Measurements from ENCODE around the gene EDNRA.

EDNRA gene

DNA sequence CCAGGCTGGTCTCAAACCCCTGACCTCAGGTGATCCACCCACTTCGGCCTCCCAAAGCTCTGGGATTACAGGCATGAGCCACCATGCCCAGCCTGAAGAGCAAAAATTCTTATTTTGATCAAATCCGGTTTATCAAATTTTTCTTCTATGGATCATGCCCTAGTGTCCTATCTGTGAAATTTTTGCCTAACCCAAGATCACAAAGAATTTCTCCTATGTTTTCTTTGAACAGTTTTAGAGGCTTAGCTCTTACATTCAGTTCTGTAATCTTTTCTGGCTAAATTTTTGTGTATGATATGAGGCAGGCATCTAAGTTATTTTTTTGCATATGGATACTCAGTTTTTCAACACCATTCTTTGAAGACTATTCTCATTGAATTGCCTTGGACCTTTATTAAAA is 27.4 kb downstream of the EDNRA start:
- no peak for DNase-seq

DNA sequence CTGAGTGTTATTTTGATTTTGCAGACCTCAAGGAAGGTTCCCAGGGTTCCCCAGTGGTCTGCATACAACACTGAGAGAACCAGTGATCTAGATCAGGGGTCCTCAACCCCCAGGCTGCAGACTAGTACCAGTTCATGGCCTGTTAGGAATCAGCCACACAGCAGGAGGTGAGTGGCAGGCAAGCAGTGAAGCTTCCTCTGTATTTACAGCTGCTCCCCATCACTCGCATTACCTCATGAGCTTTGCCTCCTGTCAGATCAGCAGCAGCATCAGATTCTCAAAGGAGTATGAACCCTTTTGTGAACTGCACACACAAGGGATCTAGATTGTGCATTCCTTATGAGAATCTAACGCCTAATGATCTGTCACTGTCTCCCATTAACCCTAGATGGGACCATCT is 28.5 kb downstream of the EDNRA start:
- no peak for DNase-seq

DNA sequence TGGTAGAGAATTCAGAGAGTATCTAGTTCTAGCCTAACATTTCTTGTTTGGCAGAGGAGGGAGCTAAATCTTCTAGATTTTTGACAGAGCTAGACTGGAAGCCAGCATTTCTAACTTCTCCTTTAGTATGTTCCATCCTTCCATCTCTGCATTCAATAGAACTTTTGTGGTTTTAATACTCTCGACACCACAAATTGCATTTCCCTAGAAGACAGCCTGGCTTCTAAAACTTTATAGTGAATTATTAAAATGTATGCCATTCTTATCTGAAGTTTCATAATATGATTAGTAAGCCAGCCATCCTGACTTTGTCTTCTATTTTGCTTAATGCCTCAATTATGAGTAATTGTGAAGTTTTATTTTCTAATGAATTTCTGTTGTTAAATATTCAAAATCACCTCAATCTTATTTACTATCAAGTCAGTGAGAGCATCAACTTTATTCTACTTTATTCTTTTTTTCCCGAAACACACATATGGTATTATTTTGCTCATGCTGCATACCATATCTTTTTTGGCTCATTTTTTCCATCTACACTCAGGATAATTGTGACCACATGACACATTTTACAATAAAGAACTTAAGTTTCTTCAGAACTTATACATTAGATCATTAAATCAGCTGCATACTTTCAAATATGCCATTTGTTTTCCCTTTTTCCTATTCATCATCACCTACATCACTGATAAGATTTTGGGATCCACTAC is 30.2 kb downstream of the EDNRA start:
- no peak for DNase-seq

DNA sequence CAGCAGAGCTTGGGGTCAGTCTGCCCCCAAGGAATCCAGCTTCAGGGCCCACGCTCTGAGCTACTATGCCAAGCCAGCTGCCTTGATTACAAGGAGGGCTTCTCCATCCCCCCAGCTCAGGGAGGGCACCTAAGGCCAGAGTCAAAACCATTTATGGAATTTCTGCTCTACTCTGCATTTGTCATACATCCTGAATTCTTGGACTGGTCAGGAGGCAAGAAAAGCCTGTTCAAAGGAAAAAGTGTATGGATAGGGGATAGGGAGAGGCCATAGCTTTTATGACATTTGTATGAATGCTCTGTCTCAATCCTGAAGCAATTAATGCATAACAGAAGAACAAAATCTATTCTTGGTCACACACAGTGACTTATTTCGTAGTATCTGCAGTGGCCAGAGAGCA is 32.2 kb downstream of the EDNRA start:
- no peak for DNase-seq

DNA sequence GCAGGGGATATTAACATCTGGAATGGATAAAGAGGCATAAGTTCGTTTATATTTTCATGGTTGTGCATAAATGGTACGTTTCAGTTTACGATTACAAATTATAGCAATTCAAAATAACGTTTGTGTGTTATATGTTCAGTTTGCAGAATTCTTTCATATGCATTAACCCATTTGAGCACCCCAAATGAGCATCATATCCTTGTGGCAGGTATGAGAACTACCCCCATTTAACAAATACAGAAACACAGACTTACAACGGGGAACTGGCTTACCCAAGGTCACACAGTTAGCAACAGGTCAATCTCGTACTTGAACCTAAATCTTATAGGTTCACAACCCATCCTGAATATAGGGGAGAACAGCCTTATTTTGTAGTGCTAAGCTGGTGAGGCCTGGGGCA is 33.1 kb downstream of the EDNRA start:
- DNase-seq = no peak

DNA sequence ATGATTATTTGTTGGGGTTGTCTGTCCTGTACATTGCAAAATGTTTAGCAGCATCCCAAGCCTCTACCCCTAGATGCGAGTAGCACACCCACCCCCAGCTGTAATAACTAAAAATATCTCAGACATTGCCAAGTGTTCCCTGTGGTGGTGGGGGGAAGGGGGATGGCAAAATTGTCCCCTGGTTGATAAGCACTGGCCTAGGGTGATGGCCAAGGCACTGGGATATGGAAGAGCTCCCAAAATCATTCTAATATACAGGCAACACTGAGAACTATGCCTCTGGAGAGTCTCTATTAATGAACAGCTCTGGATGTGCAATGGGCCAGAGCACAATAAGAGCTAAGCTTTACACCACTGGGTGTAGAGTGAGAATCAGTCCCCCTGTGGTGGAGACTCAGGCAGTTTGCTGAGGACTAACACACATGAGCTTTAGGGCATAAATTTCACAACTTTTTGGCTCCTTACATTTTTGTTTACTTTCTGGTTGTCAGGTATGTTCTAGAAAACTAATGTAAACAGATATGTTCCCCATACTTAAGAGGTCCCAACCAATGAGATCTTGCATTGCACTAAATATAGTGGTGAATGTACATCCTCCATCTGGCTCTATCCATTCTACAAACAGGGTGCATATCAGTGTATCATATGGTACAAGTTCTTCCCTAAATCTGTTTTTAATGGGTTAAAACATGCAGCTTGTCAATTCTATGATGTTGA is 34.5 kb downstream of the EDNRA start:
- DNase-seq = no peak

DNA sequence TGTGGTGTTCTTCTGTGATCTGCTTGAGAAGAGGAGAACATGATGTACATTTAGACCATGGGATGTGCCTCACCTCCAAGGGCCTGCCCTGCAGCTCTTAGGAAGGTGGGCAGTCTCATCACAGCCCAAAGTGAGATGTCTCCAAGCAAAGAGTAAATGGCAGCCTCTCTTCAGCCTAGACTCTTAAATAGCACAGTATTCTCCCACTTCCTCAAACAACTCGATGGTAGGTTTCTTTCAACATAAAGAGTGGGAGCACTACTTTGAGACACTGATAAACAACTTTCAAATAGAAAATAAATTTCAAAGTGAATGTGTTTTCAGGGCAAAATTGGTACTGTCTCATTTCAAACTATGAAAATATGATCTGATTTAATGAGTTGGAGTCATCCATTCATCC is 35.2 kb downstream of the EDNRA start:
- no peak for DNase-seq

DNA sequence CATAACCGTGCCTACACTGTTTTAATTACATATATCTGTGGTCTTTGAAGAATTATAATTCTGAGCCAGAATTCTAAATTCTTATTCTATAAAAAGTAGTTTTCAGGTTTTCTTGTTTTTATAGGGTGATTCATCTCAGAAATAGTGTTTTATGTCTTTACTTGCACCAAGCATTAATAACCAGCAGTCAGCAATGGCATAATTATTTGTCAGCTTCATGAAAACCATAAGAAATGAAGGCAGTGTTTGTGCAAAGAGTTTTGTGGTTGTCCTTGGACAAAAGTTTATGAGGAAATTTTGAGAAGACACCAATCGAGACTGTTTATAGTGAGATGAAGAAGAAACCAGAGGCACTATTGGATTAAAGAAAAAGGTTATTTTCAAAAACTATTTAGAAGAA is 37.2 kb downstream of the EDNRA start:
- DNase-seq = no peak

DNA sequence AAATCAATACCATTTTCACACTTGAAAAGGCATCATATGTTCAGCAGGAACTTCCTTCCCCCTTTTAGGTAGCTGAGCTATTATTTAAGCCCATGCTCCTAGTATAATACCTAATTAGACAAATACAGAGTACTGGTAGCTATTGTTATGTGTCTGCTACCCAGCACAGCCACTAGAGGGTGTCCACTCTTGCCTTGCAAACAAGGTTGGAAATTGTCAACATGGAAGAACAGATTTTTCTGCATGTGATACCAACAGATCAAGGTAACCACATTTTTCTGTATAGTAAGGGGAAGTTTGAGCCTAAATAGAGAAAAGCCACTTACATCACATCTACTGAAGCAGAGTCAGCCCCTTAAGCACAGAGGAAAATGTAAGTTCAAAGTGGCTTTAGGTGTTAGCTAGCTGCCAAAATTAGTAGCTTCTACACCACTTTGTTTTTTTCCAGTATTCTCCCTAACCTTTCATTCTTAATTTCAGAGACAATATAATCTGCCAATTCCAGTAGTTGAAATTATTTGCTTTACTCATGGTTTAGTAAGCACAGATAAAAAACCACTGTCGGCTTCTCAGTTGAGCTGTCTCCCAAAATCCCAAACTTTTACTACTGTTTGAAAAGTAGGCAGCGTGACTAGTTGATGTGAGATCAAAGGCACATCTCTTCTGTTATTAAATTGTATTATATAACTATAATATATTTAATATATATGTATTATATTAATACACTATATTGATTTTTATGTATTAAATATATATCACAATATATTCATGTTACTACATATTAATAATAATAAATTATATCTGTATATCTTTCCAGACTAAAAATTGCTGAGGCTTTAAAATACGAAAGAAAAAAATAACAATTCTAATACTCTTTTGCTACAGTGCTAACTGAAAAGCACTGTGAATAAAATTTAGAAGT is 38.2 kb downstream of the EDNRA start:
- peak; percentile 42 for DNase-seq

DNA sequence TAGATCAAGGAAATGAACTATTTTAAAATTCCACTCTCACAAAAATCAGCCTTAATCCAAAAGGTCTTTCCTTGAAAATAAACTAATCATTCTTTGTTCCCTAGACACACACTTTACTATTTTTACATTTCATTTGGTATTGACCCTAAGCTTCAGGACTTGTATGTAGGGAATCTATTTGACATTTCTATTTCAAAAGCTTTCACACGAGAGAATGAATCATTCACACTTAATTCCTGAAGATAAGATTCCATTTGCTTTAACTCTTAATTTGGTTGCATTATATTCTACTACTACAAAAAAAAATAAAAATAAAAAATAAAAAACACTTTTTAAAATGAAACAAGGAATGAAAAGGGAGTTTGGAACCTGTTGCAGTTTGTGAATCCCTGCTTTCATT is 43.7 kb downstream of the EDNRA start:
- DNase-seq = no peak

DNA sequence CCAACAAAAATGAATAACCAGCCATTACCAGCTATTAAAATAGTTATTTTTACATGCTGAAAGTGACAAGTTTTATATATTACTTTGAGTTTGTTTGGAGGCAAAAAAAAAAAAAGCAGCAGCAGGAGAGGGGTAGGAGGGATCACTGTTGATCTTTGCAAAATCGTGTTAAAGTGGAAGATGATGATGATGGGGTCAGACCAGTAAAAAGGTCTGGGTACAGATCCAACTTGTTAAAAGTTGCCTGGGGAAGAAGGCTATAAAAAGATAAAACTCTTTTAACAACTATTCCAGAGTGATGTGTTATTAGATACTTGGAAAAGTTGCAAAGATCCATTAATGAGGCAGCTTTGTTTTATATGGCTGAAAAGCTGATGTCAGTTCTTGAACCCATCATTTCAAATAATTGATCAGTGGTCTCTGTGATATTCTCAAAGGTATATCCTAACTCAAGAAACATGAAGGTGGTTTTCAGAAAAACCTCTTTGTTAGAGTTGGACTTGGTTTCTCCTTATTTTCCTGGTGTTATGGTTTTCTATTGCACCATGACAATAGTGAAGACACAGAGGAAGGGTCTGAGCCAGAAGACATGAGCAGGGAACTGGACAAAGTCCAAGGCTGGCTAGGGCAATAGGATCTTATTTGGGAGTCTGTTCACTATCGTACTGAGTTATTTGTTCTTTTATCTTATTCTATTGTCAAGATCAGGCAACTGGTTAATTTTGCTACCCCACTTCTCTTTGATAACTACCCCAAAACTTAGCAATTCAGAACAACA is 44.8 kb downstream of the EDNRA start:
- no peak for DNase-seq

DNA sequence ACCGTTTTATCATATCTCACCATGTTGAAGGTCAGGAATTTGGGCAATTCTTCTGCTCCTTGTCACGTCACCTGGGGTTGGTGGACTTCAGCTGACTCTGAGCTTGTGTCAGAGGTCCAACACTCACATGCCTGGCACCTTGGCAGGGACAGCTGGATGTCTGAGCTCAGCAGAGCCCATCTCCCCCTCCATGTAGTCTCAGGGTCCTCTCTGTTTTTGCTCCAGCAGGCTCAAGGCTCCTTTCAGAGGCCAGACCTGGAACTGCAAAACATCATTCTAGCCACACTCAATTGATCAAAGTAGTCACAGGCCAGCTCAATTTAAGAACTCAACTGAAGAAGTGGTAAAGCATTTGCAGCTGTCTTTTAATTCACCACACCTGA is 45.4 kb downstream of the EDNRA start:
- DNase-seq = no peak

DNA sequence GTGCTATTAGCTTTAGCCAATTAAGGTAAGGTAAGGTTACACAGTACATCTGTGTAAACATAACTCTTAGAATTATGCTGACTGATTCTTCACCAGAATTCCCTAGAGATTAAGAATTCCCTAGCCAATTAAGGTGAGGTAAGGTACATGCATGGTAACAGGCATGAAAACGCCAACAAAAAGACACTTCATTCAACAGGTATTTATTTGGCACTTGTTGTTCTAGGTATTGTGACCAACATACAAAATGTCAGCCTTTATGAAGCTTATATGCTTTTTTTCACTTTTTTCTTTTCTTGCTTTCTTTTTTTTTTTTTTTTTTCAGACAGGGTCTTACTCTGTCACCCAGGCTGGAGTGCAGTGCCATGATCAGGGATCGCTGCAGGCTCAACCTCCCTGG is 47.2 kb downstream of the EDNRA start:
- DNase-seq = no peak

DNA sequence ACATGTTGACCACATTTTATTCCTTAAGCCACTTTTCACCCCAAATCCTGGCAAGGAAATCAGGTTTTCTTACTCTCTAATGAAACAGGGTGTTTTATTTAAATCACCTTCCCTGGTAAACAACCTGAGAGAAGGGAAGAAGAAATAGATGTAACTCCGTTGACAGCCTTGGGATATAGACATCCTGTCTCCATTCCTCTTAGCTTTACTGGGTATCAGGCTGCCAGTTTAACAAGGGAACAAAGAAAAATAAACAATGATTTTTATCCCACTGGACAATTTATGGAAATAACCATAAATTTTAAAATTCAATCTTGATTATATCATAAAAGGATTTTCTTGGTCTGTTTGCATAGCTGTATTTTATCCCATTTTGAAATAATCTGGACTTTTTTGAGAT is 49.2 kb downstream of the EDNRA start:
- no peak for DNase-seq

DNA sequence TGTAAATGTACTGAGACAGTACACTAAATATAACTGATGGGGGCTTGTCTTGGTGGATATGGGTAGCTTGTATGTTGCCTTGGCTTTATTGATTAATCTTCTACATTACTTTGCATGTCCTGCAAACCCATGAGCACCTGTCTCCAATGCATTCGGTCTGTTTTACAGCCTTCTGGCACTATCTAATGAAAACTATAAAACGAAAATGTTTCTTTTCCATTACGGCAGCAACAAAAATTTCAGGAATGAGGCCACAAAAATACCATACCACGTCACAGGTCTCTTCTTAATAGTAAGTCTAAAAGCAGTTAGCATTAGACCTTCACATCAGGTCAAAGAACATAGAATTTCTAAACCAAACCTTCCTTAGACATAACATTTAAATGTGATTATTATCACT is 49.8 kb downstream of the EDNRA start:
- DNase-seq = no peak

DNA sequence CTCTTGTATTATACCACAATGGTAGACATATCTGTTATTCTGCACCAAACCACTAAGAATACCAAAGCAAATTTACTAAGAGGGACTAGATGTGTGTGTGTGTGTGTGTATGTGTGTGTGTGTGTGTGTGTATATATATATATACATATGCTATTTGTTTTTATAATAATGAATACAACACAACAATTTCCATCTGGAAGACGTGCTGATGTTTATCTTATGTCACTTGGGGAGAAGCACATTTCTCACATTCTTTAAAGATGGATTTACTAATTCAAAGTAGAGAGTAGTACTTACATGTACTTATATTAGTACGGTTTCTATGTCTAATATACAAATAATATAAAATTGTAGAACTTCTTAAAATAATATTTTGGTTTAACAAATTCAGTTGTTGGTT is 52.0 kb downstream of the EDNRA start:
- DNase-seq = no peak

DNA sequence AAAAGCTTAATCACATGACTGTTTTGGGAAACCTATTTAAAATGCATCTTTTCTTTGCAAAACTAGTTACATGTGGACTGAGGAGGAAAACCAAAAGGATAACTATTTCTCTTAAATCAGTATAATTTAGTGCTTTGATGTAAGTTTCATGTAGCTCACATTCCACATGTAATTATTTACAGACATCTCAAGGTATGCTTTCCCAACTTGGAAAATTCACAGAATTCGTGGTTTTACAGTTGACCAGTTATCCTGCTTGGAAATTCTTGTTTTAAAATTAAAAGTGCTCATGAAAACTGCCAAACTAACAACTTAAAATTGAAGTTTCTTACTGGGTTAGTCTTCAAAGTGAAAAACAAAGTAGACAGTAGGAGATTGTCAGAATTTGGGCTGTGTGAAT is 52.4 kb downstream of the EDNRA start:
- no peak for DNase-seq

DNA sequence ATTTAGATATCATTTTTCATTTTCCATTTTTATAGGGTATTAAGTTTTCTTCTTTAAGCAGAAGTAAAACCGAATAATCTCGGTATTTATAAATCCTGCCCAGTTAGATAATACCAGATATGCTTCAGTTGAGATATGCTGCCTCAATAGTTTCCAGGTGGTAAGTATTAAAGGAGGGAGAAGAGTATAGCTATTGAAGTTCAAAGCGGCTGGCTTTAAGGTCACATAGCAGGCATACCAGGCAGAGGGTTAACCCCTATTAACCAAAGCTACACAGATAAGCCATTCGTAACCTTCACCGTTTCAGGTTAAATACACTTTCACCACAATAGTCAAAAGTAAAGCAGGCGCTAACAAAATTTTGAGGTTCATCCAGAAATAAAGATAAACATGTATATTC is 54.2 kb downstream of the EDNRA start:
- DNase-seq = no peak

DNA sequence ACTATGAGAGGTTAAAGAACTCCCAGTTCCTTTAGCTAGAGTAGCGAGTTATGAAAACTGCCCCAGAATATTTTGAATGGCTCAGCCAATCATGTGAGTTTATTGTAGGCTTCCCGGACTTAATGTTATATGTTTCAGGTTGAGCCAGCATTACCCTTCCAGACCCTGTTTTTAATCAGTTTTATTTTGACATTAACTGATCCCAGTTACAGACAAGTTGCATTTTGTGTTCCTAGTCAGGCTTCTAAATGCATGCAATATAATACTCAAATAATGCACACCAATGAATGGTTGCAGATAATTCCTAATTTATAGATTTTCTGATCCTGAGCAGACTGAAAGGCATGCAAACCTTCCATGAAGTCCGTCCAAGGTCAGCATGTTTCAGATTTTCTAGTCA is 57.8 kb downstream of the EDNRA start:
- no peak for DNase-seq

DNA sequence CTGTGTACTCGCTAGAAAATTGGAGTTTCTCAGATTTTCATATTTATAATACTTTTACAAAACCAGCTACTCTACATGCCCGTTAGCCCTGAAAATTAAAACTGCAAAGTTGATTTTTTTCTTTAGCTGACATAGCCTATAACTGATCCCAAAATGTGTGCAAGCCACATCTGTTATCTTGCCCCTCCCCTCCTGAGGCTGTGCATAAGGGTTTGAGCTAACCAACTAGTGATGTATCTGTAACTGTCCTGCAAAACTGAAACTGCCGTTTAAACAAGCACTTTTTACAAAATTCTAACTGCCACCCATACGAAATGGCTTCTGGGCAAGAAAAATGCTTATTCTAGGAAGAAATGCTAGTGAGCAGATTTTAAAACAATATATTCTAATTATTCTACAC is 59.1 kb downstream of the EDNRA start:
- DNase-seq = no peak

DNA sequence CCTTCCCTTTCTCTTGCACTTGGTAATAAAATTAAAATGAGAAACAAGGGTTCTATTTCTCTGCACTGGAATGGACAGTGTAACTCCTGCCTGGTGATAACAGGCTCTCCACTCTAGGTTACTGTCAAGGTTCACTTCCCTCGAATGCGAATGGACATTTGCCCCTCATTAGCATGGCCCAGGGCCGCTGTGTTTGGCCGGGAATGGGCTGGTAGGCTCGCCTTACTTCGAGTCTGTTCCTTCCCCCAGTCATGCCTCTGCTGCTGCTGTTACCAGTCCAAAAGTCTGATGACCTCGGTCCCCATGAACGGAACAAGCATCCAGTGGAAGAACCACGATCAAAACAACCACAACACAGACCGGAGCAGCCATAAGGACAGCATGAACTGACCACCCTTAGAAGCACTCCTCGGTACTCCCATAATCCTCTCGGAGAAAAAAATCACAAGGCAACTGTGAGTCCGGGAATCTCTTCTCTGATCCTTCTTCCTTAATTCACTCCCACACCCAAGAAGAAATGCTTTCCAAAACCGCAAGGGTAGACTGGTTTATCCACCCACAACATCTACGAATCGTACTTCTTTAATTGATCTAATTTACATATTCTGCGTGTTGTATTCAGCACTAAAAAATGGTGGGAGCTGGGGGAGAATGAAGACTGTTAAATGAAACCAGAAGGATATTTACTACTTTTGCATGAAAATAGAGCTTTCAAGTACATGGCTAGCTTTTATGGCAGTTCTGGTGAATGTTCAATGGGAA is 61.5 kb downstream of the EDNRA start:
- DNase-seq = no peak

DNA sequence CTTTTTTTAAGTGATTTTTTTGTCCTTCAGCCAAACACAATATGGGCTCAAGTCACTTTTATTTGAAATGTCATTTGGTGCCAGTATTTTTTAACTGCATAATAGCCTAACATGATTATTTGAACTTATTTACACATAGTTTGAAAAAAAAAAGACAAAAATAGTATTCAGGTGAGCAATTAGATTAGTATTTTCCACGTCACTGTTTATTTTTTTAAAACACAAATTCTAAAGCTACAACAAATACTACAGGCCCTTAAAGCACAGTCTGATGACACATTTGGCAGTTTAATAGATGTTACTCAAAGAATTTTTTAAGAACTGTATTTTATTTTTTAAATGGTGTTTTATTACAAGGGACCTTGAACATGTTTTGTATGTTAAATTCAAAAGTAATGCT is 62.1 kb downstream of the EDNRA start:
- no peak for DNase-seq
